Posterior vena cava (tissue), 2 donors: ENCODE results near the gene ANKRD11. TPM values are rescaled to one million over a fixed set of nuclear protein-coding genes. Genes with fewer than 3 reads are reported as not detected.

Source experiments
- DNase-seq: peaks from one replicate; pipeline ENCODE4 v3.0.0-alpha.2; 2020; ENCODE audit warnings: low spot score
- intact Hi-C, 2 donors: fragments of 100-400 bp; cut with DNase I; formaldehyde crosslinking; loops; one replicate each; pipeline versions ENCODE4 v1.14.1 to v1.14.2; 2022 to 2023
- total RNA-seq, 2 donors: library from RNA; stranded (reverse); fragmentation: NEBNext Ultra II Directional; extraction: Animal tissue kit (Norgen Biotek cat#: 25700); gene quantifications; one replicate each; pipeline ENCODE4 v1.2.1, GENCODE V29; 2021
- donor health status: DM: yes; HTN: yes; CAD: no.
- donor health status: DM: yes; HTN: yes; CAD: no.

Gene ANKRD11
- total RNA-seq, 2 donors from 2014 or later, result 95.0 to 110 TPM

GRCh38 chr16:89349947-89350633 lies 140.3 kb downstream of the ANKRD11 start:
- no peak for DNase-seq
- intact Hi-C loops, result loop anchor here in 1 of 2 donors (10.0 kb wide), 1 partner anchor 155 kb away; the partner anchor contains the start of gene SPG7

GRCh38 chr16:89347807-89348206 lies 142.6 kb downstream of the ANKRD11 start:
- intact Hi-C loops, result loop anchor here in 1 of 2 donors (10.0 kb wide), 1 partner anchor 157 kb away; the partner anchor contains the start of gene SPG7
- DNase-seq, result peak; percentile 8

GRCh38 chr16:89346869-89347268 lies 143.5 kb downstream of the ANKRD11 start:
- intact Hi-C loops, result loop anchor here in 1 of 2 donors (10.0 kb wide), 1 partner anchor 158 kb away; the partner anchor contains the start of gene SPG7

GRCh38 chr16:89345642-89346150 lies 144.7 kb downstream of the ANKRD11 start:
- intact Hi-C loops, result loop anchor here in 1 of 2 donors (10.0 kb wide), 1 partner anchor 159 kb away; the partner anchor contains the start of gene SPG7
- no peak for DNase-seq

More at GRCh38 chr16:89346869-89347268, 143.5 kb downstream of the ANKRD11 start:
- peak; percentile 26 for DNase-seq

- DNase-seq, result no peak
- intact Hi-C loops, result loop anchor here in 1 of 2 donors (10.0 kb wide), 1 partner anchor 160 kb away; the partner anchor contains the start of gene SPG7
These were observed 145.3 kb downstream of the ANKRD11 start for GRCh38 chr16:89344846-89345611.

GRCh38 chr16:89344458-89344834 lies 145.9 kb downstream of the ANKRD11 start:
- intact Hi-C loops, result loop anchor here in 1 of 2 donors (10.0 kb wide), 1 partner anchor 160 kb away; the partner anchor contains the start of gene SPG7

GRCh38 chr16:89343501-89344457 lies 146.6 kb downstream of the ANKRD11 start:
- intact Hi-C loops, result loop anchor here in 1 of 2 donors (10.0 kb wide), 1 partner anchor 161 kb away; the partner anchor contains the start of gene SPG7
- no peak for DNase-seq

More at GRCh38 chr16:89344458-89344834, 145.9 kb downstream of the ANKRD11 start:
- DNase-seq, result no peak

GRCh38 chr16:89341697-89342694 lies 148.4 kb downstream of the ANKRD11 start:
- no peak for DNase-seq
- intact Hi-C loops, result loop anchor here in 1 of 2 donors (1.0 to 10.0 kb wide), 2 partner anchors 23 to 163 kb away; partner anchors contain the start of gene SPG7

- intact Hi-C loops, result loop anchor here in 1 of 2 donors (10.0 kb wide), 1 partner anchor 164 kb away; the partner anchor contains the start of gene SPG7
These were observed 149.1 kb downstream of the ANKRD11 start for GRCh38 chr16:89341279-89341678.

GRCh38 chr16:89338863-89339262 lies 151.5 kb downstream of the ANKRD11 start:
- peak; percentile 24 for DNase-seq
- intact Hi-C loops, result loop anchor here in 1 of 2 donors (10.0 kb wide), 1 partner anchor 306 kb away; no protein-coding TSS in a partner anchor

More at GRCh38 chr16:89341279-89341678, 149.1 kb downstream of the ANKRD11 start:
- no peak for DNase-seq

GRCh38 chr16:89337965-89338364 lies 152.4 kb downstream of the ANKRD11 start:
- intact Hi-C loops, result loop anchor here in 1 of 2 donors (10.0 kb wide), 1 partner anchor 307 kb away; no protein-coding TSS in a partner anchor
- DNase-seq, result no peak

GRCh38 chr16:89335803-89336485 lies 154.4 kb downstream of the ANKRD11 start:
- intact Hi-C loops, result loop anchor here in 1 of 2 donors (10.0 kb wide), 1 partner anchor 309 kb away; no protein-coding TSS in a partner anchor
- DNase-seq, result peak; percentile 51

- DNase-seq, result peak; percentile 76
- intact Hi-C loops, result loop anchor here in 1 of 2 donors (10.0 kb wide), 1 partner anchor 310 kb away; no protein-coding TSS in a partner anchor
These were observed 155.2 kb downstream of the ANKRD11 start for GRCh38 chr16:89334988-89335802.

GRCh38 chr16:89334461-89334860 lies 155.9 kb downstream of the ANKRD11 start:
- intact Hi-C loops, result loop anchor here in 1 of 2 donors (10.0 kb wide), 1 partner anchor 310 kb away; no protein-coding TSS in a partner anchor
- DNase-seq, result peak; percentile 62

- intact Hi-C loops, result loop anchor here in 1 of 2 donors (10.0 kb wide), 1 partner anchor 311 kb away; no protein-coding TSS in a partner anchor
- peak; percentile 31 for DNase-seq
These were observed 156.3 kb downstream of the ANKRD11 start for GRCh38 chr16:89334050-89334449.
